ENCODE results near the gene KIAA1958.

DNA sequence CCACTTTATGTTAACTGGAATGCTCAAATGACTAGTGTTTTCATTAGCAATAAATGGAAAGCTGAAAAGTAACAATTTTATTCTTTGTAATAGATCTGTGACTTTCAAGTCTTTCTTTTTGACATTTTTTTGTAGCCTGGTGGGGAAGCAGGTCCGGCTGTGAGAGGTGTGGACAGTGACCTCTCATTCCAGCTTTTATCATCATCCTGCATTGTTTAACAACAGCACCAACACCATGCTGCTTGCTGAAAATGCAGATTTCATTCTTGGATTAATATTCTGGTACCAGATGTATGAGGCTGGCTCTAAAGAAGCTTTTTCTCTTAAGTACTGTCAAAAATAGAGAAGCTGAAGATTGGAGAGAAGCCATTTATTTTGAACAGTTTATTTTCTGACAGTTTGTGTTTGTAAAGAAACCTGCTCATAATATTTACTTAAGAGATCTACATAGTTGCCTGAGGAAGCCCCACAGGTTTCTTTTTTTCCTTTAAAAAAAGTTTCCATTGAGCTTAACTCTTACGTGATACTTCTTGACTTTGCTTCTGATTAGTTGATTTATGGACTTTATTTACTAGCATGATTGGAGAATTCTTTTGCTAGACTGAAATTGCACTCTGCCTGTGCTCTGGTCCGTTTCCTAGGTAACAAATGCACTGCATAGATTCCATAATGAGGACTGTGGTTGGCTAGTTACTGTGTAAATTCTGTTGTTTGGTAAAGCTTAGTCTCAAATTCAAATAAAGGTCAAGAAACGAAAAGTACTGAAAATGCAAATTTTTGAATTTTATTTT is 3.4 kb downstream of the KIAA1958 start:
- TF ChIP-seq, protein P1, sequence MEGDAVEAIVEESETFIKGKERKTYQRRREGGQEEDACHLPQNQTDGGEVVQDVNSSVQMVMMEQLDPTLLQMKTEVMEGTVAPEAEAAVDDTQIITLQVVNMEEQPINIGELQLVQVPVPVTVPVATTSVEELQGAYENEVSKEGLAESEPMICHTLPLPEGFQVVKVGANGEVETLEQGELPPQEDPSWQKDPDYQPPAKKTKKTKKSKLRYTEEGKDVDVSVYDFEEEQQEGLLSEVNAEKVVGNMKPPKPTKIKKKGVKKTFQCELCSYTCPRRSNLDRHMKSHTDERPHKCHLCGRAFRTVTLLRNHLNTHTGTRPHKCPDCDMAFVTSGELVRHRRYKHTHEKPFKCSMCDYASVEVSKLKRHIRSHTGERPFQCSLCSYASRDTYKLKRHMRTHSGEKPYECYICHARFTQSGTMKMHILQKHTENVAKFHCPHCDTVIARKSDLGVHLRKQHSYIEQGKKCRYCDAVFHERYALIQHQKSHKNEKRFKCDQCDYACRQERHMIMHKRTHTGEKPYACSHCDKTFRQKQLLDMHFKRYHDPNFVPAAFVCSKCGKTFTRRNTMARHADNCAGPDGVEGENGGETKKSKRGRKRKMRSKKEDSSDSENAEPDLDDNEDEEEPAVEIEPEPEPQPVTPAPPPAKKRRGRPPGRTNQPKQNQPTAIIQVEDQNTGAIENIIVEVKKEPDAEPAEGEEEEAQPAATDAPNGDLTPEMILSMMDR (IDR thresholded peaks at IDR 0.05 in 2 of 3, conservative IDR thresholded peaks at IDR 0.05 in 1 of 3; ENCODE audit: borderline replicate concordance in 1 of 3, insufficient read depth in 1 of 3, low read depth in 2 of 3, low read length in 2 of 3), result no peak
- TF ChIP-seq EGR1 (IDR thresholded peaks at IDR 0.05; ENCODE audit: low read depth) (no peak), ZNF274 (IDR thresholded peaks at IDR 0.05; ENCODE audit: low read depth, low read length) (no peak), POLR2AphosphoS5 (IDR thresholded peaks at IDR 0.05; ENCODE audit: low read depth, low read length) (no peak), POLR2A (IDR thresholded peaks at IDR 0.05; ENCODE audit: borderline replicate concordance, extremely low read depth, insufficient read depth, insufficient read length) (no peak)

Measured in HCT116 (cell line).